Central memory CD8-positive, alpha-beta T cell (primary cell): ENCODE measurements around the gene ZFP36L2.

Source experiments
- ATAC-seq: fragments of 150-1000 bp; cut with Tn5 transposase; replicated peaks from 2 replicates; pipeline ENCODE4 v1.10.0; 2022; ENCODE audit warnings: mild to moderate bottlenecking, moderate FRiP score, moderate number of reproducible peaks; ENCODE audit not compliant: poor library complexity, severe bottlenecking; ENCODE audit errors: extremely low read depth
- DNase-seq, 2 donors: peaks; one replicate each; pipeline ENCODE4 v3.0.0; 2021; ENCODE audit warnings: low spot score in 2 of 2
- H3K27ac Mint-ChIP-seq: one replicate; pipeline ENCODE4 v1.8.0; 2022; ENCODE audit warnings: low read depth, mild to moderate bottlenecking, moderate library complexity, mixed read lengths
- H3K27me3 Mint-ChIP-seq: one replicate; pipeline ENCODE4 v1.8.0; 2022; ENCODE audit warnings: mixed read lengths
- H3K36me3 Mint-ChIP-seq: one replicate; pipeline ENCODE4 v1.8.0; 2022; ENCODE audit warnings: mild to moderate bottlenecking, moderate library complexity, mixed read lengths; ENCODE audit not compliant: insufficient read depth
- H3K4me1 Mint-ChIP-seq: one replicate; pipeline ENCODE4 v1.8.0; 2022; ENCODE audit warnings: mixed read lengths
- H3K4me3 Mint-ChIP-seq: one replicate; pipeline ENCODE4 v1.8.0; 2022; ENCODE audit warnings: mild to moderate bottlenecking, moderate library complexity, mixed read lengths
- H3K9me3 Mint-ChIP-seq: one replicate; pipeline ENCODE4 v1.8.0; 2022; ENCODE audit warnings: mixed read lengths

Gene ZFP36L2

GRCh38 chr2:43265001-43265400 lies 38.6 kb upstream of the ZFP36L2 start:
- no peak for ATAC-seq
- Mint-ChIP-seq H3K27me3 (no peaks in the 10 kb centered on the region), H3K4me1 (no peaks in the 10 kb centered on the region), H3K36me3 (peaks cover 7% of the 10 kb centered on the region), H3K9me3 (no peaks in the 10 kb centered on the region), H3K4me3 (no peak overlapping the region), H3K27ac (no peak overlapping the region)
- no peak for DNase-seq

DNA sequence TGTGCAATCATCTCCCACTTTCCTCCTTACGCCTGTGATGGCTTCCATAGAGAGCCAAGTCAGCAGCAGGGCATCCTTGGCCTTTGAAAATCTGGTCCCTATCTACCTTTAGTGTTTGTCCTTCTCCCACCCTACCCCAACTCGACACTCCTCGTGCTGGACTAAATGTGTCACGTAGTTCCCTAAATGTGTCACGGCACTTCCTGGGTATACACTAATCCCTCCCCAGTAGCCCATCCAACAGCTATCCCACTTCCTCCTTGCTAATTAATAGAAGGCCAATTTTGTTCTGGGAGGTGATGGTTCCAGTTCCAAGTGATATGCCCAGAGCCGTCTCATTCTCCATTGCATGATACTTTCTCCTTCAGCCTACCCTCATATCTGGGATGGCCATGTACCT lies 36.5 kb upstream of the ZFP36L2 start:
- no peak for DNase-seq
- H3K27ac Mint-ChIP-seq, result no peak overlapping the region
- ATAC-seq, result no peak
- no peaks in the 10 kb centered on the region for H3K4me1 Mint-ChIP-seq
- H3K4me3 Mint-ChIP-seq, result no peak overlapping the region
- no peaks in the 10 kb centered on the region for H3K27me3 Mint-ChIP-seq
- H3K9me3 Mint-ChIP-seq, result no peaks in the 10 kb centered on the region
- H3K36me3 Mint-ChIP-seq, result peaks cover 4% of the 10 kb centered on the region

DNA sequence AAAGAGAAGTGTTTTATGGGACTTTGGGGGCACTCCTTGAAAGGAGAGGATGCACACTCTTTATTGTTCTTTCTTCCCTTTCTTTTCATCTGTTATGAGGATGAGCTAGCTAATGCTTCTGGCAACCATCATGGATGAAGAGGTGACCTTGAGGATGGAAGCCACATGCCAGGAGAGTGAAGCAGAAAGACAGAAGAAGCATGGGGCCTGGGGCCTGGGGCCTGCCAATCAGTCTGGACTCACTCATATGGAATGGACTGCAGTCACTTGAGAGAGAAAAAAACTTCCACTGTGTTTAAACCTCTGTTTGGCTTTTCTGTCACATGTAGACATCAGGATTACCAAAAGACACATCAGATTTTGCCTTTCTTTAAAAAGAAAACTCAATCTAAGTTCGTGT lies 35.8 kb upstream of the ZFP36L2 start:
- peaks cover 8% of the 10 kb centered on the region for H3K36me3 Mint-ChIP-seq
- H3K4me1 Mint-ChIP-seq, result no peaks in the 10 kb centered on the region
- H3K9me3 Mint-ChIP-seq, result no peaks in the 10 kb centered on the region
- no peak overlapping the region for H3K27ac Mint-ChIP-seq
- no peak for DNase-seq
- ATAC-seq, result no peak
- no peaks in the 10 kb centered on the region for H3K27me3 Mint-ChIP-seq
- H3K4me3 Mint-ChIP-seq, result no peak overlapping the region

GRCh38 chr2:43259512-43259911 lies 33.1 kb upstream of the ZFP36L2 start:
- Mint-ChIP-seq H3K4me3 (no peak overlapping the region), H3K27me3 (no peaks in the 10 kb centered on the region), H3K9me3 (no peaks in the 10 kb centered on the region), H3K27ac (no peak overlapping the region), H3K4me1 (no peaks in the 10 kb centered on the region), H3K36me3 (peaks cover 7% of the 10 kb centered on the region)
- no peak for ATAC-seq
- DNase-seq, result no peak

GRCh38 chr2:43258547-43259156 lies 32.2 kb upstream of the ZFP36L2 start:
- ATAC-seq, result no peak
- Mint-ChIP-seq H3K27ac (no peak overlapping the region), H3K4me3 (no peak overlapping the region), H3K27me3 (no peaks in the 10 kb centered on the region), H3K36me3 (peaks cover 7% of the 10 kb centered on the region), H3K4me1 (no peaks in the 10 kb centered on the region), H3K9me3 (no peaks in the 10 kb centered on the region)
- no peak for DNase-seq

DNA sequence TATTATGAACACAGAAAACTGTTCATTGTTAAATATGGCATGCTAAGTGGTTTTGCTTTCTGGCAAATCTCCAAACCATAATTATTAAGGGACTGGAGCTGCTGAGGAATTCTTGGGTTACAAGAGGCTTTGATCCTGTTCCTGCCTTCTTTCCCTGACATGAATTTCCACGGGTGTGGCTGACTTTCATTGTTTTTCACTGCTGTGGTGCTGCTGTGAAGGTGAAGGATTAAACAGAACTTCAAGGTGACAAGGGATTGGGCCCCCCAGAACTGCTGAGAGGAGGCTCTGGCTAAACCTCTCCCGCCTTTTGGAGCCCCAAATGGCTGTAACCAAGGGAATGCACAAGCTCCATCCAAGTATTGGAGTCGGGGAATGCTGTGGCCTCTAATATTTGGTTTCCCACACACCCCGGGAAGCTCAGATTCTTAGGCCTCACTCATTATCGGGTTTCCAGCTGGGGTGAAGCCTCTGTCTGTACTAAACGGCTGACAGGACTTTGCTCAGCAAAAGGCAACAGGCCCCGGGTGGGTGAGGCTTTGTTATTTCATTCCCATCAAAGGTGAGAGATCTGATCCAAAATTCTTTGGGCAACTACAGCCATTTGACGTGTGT lies 29.0 kb upstream of the ZFP36L2 start:
- no peak for ATAC-seq
- H3K27ac Mint-ChIP-seq, result no peak overlapping the region
- no peak overlapping the region for H3K4me3 Mint-ChIP-seq
- H3K36me3 Mint-ChIP-seq, result peaks cover 4% of the 10 kb centered on the region
- H3K9me3 Mint-ChIP-seq, result no peaks in the 10 kb centered on the region
- DNase-seq, result no peak
- H3K4me1 Mint-ChIP-seq, result no peaks in the 10 kb centered on the region
- H3K27me3 Mint-ChIP-seq, result no peaks in the 10 kb centered on the region

DNA sequence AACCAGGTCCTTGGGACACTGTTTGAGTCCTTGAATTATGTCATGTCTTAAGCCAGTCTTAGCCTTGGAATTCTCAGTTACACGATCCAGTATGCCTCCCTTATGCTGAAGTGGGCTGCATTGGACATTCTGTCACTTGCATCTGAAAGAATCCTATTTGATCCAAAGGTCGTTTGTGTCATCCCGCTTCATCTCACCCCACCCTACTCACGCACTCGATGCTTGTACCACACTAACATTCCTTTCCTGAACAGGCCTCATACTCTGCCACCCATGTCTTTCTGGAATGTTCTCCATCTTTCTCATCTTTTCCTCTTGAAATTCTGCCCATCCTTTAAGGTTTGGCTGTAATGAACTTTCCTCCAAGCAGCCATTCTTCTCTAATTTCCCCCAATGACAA lies 27.9 kb upstream of the ZFP36L2 start:
- ATAC-seq (no peak), DNase-seq (no peak)
- Mint-ChIP-seq H3K4me1 (no peaks in the 10 kb centered on the region), H3K27ac (no peak overlapping the region), H3K4me3 (no peak overlapping the region), H3K27me3 (no peaks in the 10 kb centered on the region), H3K36me3 (peaks cover 4% of the 10 kb centered on the region), H3K9me3 (no peaks in the 10 kb centered on the region)

DNA sequence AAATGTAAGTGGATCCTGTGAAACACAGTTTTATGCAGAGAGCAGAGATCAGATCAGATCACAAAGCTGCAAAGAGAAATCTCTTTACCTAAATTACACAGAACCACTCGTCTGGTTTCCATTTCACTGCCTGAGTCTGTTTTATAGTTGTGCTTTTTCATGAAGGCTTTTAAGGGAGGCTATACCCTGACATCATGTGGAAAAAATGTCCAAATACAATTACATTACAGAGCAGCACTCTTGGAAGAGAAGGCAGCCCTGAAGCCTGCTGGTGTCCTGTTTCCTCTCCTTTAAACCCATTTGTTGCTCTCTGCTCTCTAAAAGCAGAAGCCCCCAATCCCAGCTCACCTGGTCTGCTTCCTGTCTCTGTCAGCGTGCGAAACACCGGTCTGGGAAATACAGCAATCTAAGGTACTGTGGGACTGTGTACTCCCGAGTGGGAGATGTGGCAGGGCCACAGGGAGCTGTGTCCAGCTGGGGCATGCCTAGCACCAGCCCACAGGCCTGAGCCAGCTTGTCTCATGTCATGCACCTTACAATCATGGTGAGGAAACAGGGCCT lies 24.8 kb upstream of the ZFP36L2 start:
- Mint-ChIP-seq H3K27ac (no peak overlapping the region), H3K36me3 (peaks cover 3% of the 10 kb centered on the region), H3K4me3 (no peak overlapping the region), H3K9me3 (no peaks in the 10 kb centered on the region), H3K4me1 (peaks cover 6% of the 10 kb centered on the region), H3K27me3 (no peaks in the 10 kb centered on the region)
- no peak for DNase-seq
- ATAC-seq, result no peak

DNA sequence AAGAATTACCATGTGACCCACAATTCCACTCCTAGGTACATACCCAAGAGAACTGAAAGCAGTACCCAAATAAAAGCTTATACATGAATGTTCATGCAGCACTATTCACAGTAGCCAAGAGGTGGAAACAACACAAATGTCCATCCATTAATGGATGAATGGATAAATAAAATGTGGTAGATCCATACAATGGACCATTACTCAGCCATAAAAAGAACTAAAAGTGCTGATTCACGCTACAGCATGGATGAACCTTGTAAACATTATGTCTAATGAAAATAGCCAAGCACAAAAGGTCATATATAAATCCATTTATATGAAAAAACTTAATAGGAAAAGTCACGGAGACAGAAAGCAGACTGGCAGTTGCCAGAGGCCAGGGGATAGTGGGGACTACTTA lies 23.6 kb upstream of the ZFP36L2 start:
- H3K4me3 Mint-ChIP-seq, result no peak overlapping the region
- no peak overlapping the region for H3K27ac Mint-ChIP-seq
- no peaks in the 10 kb centered on the region for H3K27me3 Mint-ChIP-seq
- ATAC-seq (no peak), DNase-seq (no peak)
- H3K9me3 Mint-ChIP-seq, result no peaks in the 10 kb centered on the region
- peaks cover 6% of the 10 kb centered on the region for H3K4me1 Mint-ChIP-seq
- H3K36me3 Mint-ChIP-seq, result peaks cover 4% of the 10 kb centered on the region

- no peak for DNase-seq
- Mint-ChIP-seq H3K36me3 (peaks cover 8% of the 10 kb centered on the region), H3K27me3 (no peaks in the 10 kb centered on the region), H3K27ac (no peak overlapping the region), H3K4me3 (no peak overlapping the region), H3K9me3 (no peaks in the 10 kb centered on the region), H3K4me1 (peaks cover 6% of the 10 kb centered on the region)
- no peak for ATAC-seq
Observed at GRCh38 chr2:43248621-43249020, 22.2 kb upstream of the ZFP36L2 start.

DNA sequence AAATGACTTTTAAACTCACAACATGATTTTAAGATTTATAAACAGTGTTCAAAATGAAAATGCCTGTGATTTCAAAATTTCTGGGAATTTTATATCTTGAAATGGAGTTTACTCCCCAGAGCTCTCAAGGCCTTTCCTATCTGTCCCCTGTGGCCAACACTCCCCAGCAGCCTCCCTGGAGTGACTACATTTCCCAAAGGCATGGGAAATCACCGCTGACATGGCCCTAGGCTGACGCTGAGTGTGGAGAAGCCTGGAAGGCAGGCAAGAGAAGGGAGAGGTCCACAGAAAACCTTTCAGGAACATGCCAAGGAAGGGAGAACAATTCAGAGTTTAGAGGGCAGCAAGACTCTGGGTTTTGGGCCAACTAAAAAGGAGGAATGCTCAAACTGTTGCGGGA lies 20.2 kb upstream of the ZFP36L2 start:
- Mint-ChIP-seq H3K27ac (no peak overlapping the region), H3K4me3 (no peak overlapping the region), H3K9me3 (no peaks in the 10 kb centered on the region), H3K36me3 (peaks cover 8% of the 10 kb centered on the region), H3K4me1 (peaks cover 6% of the 10 kb centered on the region), H3K27me3 (no peaks in the 10 kb centered on the region)
- DNase-seq, result no peak
- ATAC-seq, result no peak

DNA sequence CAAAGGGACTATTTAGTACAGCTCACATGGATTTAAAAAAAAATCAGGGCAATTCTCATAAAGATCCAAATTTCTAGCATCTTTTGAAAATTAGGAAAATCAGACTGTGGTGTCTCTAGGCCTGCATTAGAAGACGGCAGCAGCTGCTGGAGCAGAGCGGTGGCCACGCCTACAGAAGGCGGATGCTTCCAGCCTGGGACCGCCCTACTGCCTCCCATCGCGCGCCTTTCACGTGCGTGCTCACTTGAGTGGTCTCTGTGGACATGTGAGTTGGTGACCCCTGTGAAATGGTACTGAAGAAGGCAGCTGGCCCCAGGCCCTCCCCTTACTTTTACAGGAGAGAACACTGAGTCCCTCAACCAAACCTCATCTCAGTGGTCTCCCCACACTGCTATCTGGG lies 15.2 kb upstream of the ZFP36L2 start:
- H3K4me1 Mint-ChIP-seq, result peaks cover 19% of the 10 kb centered on the region
- no peak overlapping the region for H3K27ac Mint-ChIP-seq
- no peak for DNase-seq
- H3K27me3 Mint-ChIP-seq, result no peaks in the 10 kb centered on the region
- H3K36me3 Mint-ChIP-seq, result peaks cover 7% of the 10 kb centered on the region
- no peak for ATAC-seq
- H3K9me3 Mint-ChIP-seq, result no peaks in the 10 kb centered on the region
- H3K4me3 Mint-ChIP-seq, result no peak overlapping the region

GRCh38 chr2:43240766-43241150 lies 14.4 kb upstream of the ZFP36L2 start:
- no peaks in the 10 kb centered on the region for H3K9me3 Mint-ChIP-seq
- no peak for ATAC-seq

More at GRCh38 chr2:43240766-43241150, 14.4 kb upstream of the ZFP36L2 start:
- Mint-ChIP-seq H3K27me3 (no peaks in the 10 kb centered on the region), H3K27ac (no peak overlapping the region), H3K36me3 (peaks cover 7% of the 10 kb centered on the region), H3K4me1 (peaks cover 19% of the 10 kb centered on the region), H3K4me3 (no peak overlapping the region)
- DNase-seq, result no peak
